CD4-positive, alpha-beta T cell (primary cell): ENCODE results near the gene KRT40. TPM values are rescaled to one million over a fixed set of nuclear protein-coding genes. Genes with fewer than 3 reads are reported as not detected.

Experiments used
- ATAC-seq: fragments of 200-7000 bp; cut with Tn5 transposase; one replicate; pipeline ENCODE4 v1.10.0; 2022; ENCODE audit warnings: mild to moderate bottlenecking; ENCODE audit not compliant: poor library complexity
- CTCF ChIA-PET: fragments of 350-600 bp; sonication (Branson Sonifier 250); formaldehyde crosslinking; loops from one replicate; lab custom pipeline; 2021; ENCODE audit warnings: antibody characterized with exemption, inconsistent platforms; lab: Charles Lee
- POLR2A ChIA-PET: fragments of 350-600 bp; sonication (Branson Sonifier 250); formaldehyde crosslinking; loops from one replicate; lab custom pipeline; 2021; ENCODE audit warnings: antibody characterized with exemption, inconsistent platforms; lab: Charles Lee
- DNase-seq, 14 experiments: peaks; one replicate each; pipeline ENCODE4 v3.0.0-alpha.2; 2013 to 2020; ENCODE audit warnings: mixed read lengths in 2 of 14
- H3K27ac ChIP-seq, 2 donors: one replicate each; pipeline versions ENCODE4 v1.5.1 to v1.7.0; 2013; ENCODE audit warnings: low read length in 2 of 2, low read depth in 1 of 2, mild to moderate bottlenecking in 1 of 2
- H3K27me3 ChIP-seq, 2 experiments: 1 replicate in 1 of 2; 2 replicates in 1 of 2; pipeline versions ENCODE4 v1.6.1 to v1.7.0; 2013; ENCODE audit warnings: low read length in 2 of 2, control low read depth in 1 of 2, mild to moderate bottlenecking in 1 of 2, moderate library complexity in 1 of 2; ENCODE audit not compliant: insufficient read depth in 2 of 2, control insufficient read depth in 1 of 2
- H3K36me3 ChIP-seq: one replicate; pipeline ENCODE4 v1.6.1; 2013; ENCODE audit warnings: low read length, control low read depth; ENCODE audit not compliant: insufficient read depth
- H3K4me1 ChIP-seq: one replicate; pipeline ENCODE4 v1.6.1; 2013; ENCODE audit warnings: low read length, control low read depth; ENCODE audit not compliant: insufficient read depth
- H3K4me3 ChIP-seq: one replicate; pipeline ENCODE4 v1.5.1; 2013; ENCODE audit warnings: mild to moderate bottlenecking, low read length, moderate library complexity
- H3K9me3 ChIP-seq, 2 experiments: 1 replicate in 1 of 2; 2 replicates in 1 of 2; pipeline versions ENCODE4 v1.6.1 to v1.7.0; 2013; ENCODE audit warnings: low read length in 2 of 2, mild to moderate bottlenecking in 2 of 2, control low read depth in 1 of 2, moderate library complexity in 1 of 2; ENCODE audit not compliant: control insufficient read depth in 1 of 2, insufficient read depth in 1 of 2
- H3K27ac Mint-ChIP-seq: one replicate; pipeline ENCODE4 v1.8.0; 2020; ENCODE audit warnings: mixed read lengths
- H3K27me3 Mint-ChIP-seq: one replicate; pipeline ENCODE4 v1.8.0; 2021; ENCODE audit warnings: mixed read lengths
- H3K36me3 Mint-ChIP-seq: one replicate; pipeline ENCODE4 v1.8.0; 2021; ENCODE audit warnings: low read depth, mixed read lengths
- H3K4me1 Mint-ChIP-seq: one replicate; pipeline ENCODE4 v1.8.0; 2021; ENCODE audit warnings: low read depth, mixed read lengths
- H3K4me3 Mint-ChIP-seq: one replicate; pipeline ENCODE4 v1.8.0; 2020; ENCODE audit warnings: mild to moderate bottlenecking, mixed read lengths
- H3K9me3 Mint-ChIP-seq: one replicate; pipeline ENCODE4 v1.8.0; 2020; ENCODE audit warnings: mixed read lengths
- intact Hi-C, 2 experiments: fragments of 100-400 bp; cut with DNase I in 1 of 2; cut with micrococcal nuclease in 1 of 2; formaldehyde crosslinking; loops; one replicate each; pipeline versions ENCODE4 v1.15.1 to v1.9.0; 2023 to 2025; cut with DNase I, micrococcal nuclease
- total RNA-seq, 174 experiments: library from RNA in 2 of 174; stranded (reverse) in 2 of 174; gene quantifications; one replicate each; pipeline ENCODE4 v1.2.3 and lab custom pipeline; 2021 to 2026
- TF ChIP-seq, protein P1 (sequence below): fragments of 200-600 bp; IDR thresholded peaks from one replicate; pipeline ENCODE4 v1.8.0; 2022; ENCODE audit warnings: antibody characterized with exemption, mild to moderate bottlenecking

The KRT40 gene
- total RNA-seq, 2 experiments from 2014 or later: not detected

GRCh38 chr17:40978575-40979151, 5.5 kb downstream of the KRT40 start:
- no peaks in the 10 kb centered on the region for H3K9me3 ChIP-seq
- Mint-ChIP-seq H3K9me3 (no peaks in the 10 kb centered on the region), H3K27ac (no peak overlapping the region), H3K36me3 (no peaks in the 10 kb centered on the region), H3K4me3 (no peak overlapping the region), H3K4me1 (no peaks in the 10 kb centered on the region), H3K27me3 (peaks cover 24% of the 10 kb centered on the region)
- no peak overlapping the region for H3K27ac ChIP-seq
- TF ChIP-seq, protein P1, sequence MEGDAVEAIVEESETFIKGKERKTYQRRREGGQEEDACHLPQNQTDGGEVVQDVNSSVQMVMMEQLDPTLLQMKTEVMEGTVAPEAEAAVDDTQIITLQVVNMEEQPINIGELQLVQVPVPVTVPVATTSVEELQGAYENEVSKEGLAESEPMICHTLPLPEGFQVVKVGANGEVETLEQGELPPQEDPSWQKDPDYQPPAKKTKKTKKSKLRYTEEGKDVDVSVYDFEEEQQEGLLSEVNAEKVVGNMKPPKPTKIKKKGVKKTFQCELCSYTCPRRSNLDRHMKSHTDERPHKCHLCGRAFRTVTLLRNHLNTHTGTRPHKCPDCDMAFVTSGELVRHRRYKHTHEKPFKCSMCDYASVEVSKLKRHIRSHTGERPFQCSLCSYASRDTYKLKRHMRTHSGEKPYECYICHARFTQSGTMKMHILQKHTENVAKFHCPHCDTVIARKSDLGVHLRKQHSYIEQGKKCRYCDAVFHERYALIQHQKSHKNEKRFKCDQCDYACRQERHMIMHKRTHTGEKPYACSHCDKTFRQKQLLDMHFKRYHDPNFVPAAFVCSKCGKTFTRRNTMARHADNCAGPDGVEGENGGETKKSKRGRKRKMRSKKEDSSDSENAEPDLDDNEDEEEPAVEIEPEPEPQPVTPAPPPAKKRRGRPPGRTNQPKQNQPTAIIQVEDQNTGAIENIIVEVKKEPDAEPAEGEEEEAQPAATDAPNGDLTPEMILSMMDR: no peak
- ChIA-PET CTCF (no interaction called here), POLR2A (no interaction called here)
- intact Hi-C loops: no loop called here
- no peaks in the 10 kb centered on the region for H3K4me1 ChIP-seq
- peaks cover 3 to 8% of the 10 kb centered on the region in 2 experiments for H3K27me3 ChIP-seq
- no peak for DNase-seq
- no peak for ATAC-seq
- H3K4me3 ChIP-seq: no peak overlapping the region
- no peaks in the 10 kb centered on the region for H3K36me3 ChIP-seq

- H3K9me3 Mint-ChIP-seq: no peaks in the 10 kb centered on the region
- ChIA-PET POLR2A (no interaction called here), CTCF (no interaction called here)
- intact Hi-C loops: no loop called here
- no peak overlapping the region for H3K4me3 ChIP-seq
- H3K4me1 ChIP-seq: no peaks in the 10 kb centered on the region
- H3K27me3 ChIP-seq: peaks cover 3 to 8% of the 10 kb centered on the region in 2 experiments
- no peak for ATAC-seq
- no peaks in the 10 kb centered on the region for H3K4me1 Mint-ChIP-seq
- no peak overlapping the region for H3K27ac ChIP-seq
- H3K9me3 ChIP-seq: no peaks in the 10 kb centered on the region
- TF ChIP-seq, protein P1: no peak
- peaks cover 20% of the 10 kb centered on the region for H3K27me3 Mint-ChIP-seq
- H3K4me3 Mint-ChIP-seq: no peak overlapping the region
- DNase-seq: no peak
- H3K36me3 ChIP-seq: no peaks in the 10 kb centered on the region
- H3K27ac Mint-ChIP-seq: no peak overlapping the region
- H3K36me3 Mint-ChIP-seq: no peaks in the 10 kb centered on the region
Observed at GRCh38 chr17:40975516-40975915, 8.6 kb downstream of the KRT40 start.

DNA sequence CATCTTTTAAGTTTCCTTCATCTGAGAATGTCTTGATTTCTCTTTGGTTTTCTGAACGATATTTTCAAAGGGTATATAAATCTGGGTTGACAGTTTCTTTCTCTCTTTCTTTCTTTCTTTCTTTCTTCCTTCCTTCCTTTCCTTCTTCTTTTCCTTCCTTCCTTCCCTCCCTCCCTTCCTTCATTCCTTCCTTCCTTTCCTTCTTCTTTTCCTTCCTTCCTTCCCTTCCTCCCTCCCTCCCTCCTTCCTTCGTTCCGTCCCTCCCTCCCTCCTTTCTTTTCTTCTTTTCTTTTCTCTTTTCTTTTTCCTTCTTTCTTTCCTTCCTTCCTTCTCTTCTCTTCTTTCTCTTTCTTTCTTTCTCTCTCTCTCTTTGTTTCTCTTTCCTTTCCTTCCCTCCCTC, 9.8 kb downstream of the KRT40 start:
- Mint-ChIP-seq H3K4me3 (no peak overlapping the region), H3K27me3 (peaks cover 23% of the 10 kb centered on the region), H3K9me3 (no peaks in the 10 kb centered on the region), H3K36me3 (no peaks in the 10 kb centered on the region), H3K27ac (no peak overlapping the region), H3K4me1 (no peaks in the 10 kb centered on the region)
- Histone ChIP-seq H3K27me3 (peaks cover 3 to 8% of the 10 kb centered on the region in 2 experiments), H3K27ac (no peak overlapping the region), H3K4me1 (no peaks in the 10 kb centered on the region), H3K36me3 (no peaks in the 10 kb centered on the region), H3K9me3 (no peaks in the 10 kb centered on the region), H3K4me3 (no peak overlapping the region)
- POLR2A ChIA-PET: no interaction called here
- intact Hi-C loops: no loop called here
- ATAC-seq (no peak), DNase-seq (no peak)
- CTCF ChIA-PET: no interaction called here
- TF ChIP-seq, protein P1: no peak
